Jurkat, Clone E6-1 (cell line): Measurements from ENCODE around the gene SPATA31A6. TPM values are rescaled to one million over a fixed set of nuclear protein-coding genes. Genes with fewer than 3 reads are reported as not detected.
"Not testable (repeated sequence)": the region's sequence is repeated elsewhere in the genome, so short reads cannot be mapped to it uniquely, and the experiment has no call there.

Source experiments
- DNase-seq: peaks from one replicate; pipeline ENCODE4 v3.0.0-alpha.2; 2011; ENCODE audit warnings: low read depth, low spot score
- H3K4me3 ChIP-seq: 2 replicates; pipeline ENCODE4 v1.5.1; 2011; ENCODE audit warnings: mild to moderate bottlenecking, low read length, control low read depth, moderate library complexity
- polyA plus RNA-seq: library from polyadenylated mRNA; unstranded; fragments of >200 nt; gene quantifications from one replicate; pipeline ENCODE4 v1.2.1, GENCODE V29; 2012; ENCODE audit warnings: missing spikeins; ENCODE audit not compliant: insufficient read length, insufficient read depth

Gene SPATA31A6
- polyA plus RNA-seq = not detected

- not testable (repeated sequence) for H3K4me3 ChIP-seq, DNase-seq
Observed at GRCh38 chr9:42183359-42183758, at the start of gene SPATA31A6. TSS of gene SPATA31A6 (plus strand) at chr9:42183659. CDS start at chr9:42183688, 29 bp downstream.

- H3K4me3 ChIP-seq, DNase-seq: not testable (repeated sequence)
Observed at GRCh38 chr9:42160299-42160698, 23.2 kb upstream of the SPATA31A6 start.

GRCh38 chr9:42219861-42220260, 36.4 kb downstream of the SPATA31A6 start:
- not testable (repeated sequence) for DNase-seq, H3K4me3 ChIP-seq

GRCh38 chr9:42223230-42223629, 39.8 kb downstream of the SPATA31A6 start:
- not testable (repeated sequence) for H3K4me3 ChIP-seq, DNase-seq

GRCh38 chr9:42233031-42233430, 49.6 kb downstream of the SPATA31A6 start:
- not testable (repeated sequence) for DNase-seq, H3K4me3 ChIP-seq

GRCh38 chr9:42234610-42235009, 51.2 kb downstream of the SPATA31A6 start:
- DNase-seq, H3K4me3 ChIP-seq: not testable (repeated sequence)

GRCh38 chr9:42235352-42235991, 52.0 kb downstream of the SPATA31A6 start:
- H3K4me3 ChIP-seq, DNase-seq: not testable (repeated sequence)

- H3K4me3 ChIP-seq, DNase-seq: not testable (repeated sequence)
Observed at GRCh38 chr9:42236097-42236496, 52.6 kb downstream of the SPATA31A6 start.

- not testable (repeated sequence) for H3K4me3 ChIP-seq, DNase-seq
Observed at GRCh38 chr9:42237381-42237780, 53.9 kb downstream of the SPATA31A6 start.

- DNase-seq, H3K4me3 ChIP-seq: not testable (repeated sequence)
Observed at GRCh38 chr9:42238862-42239261, 55.4 kb downstream of the SPATA31A6 start.
